ENCODE data around the gene DIO3. TPM values are rescaled to one million over a fixed set of nuclear protein-coding genes. Genes with fewer than 3 reads are reported as not detected.

Gene DIO3
- total and polyA plus RNA-seq, 2 donors (not counting 1 experiment from before 2014, with no cell fraction given) = not detected

DNA sequence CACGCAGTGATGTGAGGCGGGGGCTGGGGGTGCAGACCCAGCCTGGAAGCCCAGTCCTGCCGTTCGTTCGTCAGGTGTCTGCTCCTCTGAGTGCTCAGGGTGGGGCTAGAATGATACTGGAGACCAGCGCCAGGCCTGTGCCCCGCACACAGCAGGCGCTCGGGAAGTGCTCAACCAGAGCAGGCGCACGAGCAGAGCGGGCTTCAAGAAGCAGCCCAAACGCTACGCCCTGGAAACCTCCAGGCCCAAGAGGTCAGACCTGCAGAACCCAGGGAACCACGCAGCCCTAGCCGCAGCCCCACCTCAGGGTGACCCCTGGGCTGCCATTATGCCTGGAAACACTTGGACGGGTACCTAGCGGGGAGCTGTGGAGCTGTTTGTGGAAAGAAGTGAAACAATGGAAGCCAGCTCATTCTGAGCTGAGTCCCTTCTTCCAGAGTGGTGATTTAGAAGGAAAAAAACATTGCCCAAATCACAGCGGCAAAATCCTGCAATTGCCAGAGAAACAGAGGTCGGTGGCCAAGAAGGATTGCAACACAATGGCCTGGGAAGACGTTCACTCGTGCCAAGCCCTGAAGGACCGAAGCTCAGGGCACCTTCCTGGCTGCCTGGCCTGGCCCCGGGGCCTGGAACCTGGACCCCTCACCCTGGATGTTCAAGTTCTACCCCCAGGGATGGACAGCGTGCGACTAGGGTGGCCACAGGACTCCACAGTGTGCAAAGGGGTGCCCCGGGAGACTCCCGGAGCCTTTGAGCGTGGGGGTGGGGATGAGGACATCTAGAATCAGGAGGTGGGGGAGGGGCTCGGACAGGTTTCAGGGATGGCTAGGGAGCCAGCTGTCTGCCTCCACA lies 40.4 kb upstream of the DIO3 start:
- Mint-ChIP-seq H3K9me3 (ENCODE audit: insufficient read depth) (no peaks in the 10 kb centered on the region), H3K4me3 (no peak overlapping the region), H3K27ac (no peak overlapping the region), H3K27me3 (no peaks in the 10 kb centered on the region), H3K4me1 (no peaks in the 10 kb centered on the region)
- Histone ChIP-seq H3K27ac (ENCODE audit: low read length in 2 of 2) (no peak overlapping the region), H3K4me3 (ENCODE audit: control extremely low read depth in 1 of 5, extremely low read depth in 1 of 5, insufficient read depth in 1 of 5, low read depth in 2 of 5, low read length in 4 of 5) (no peak overlapping the region), H2AFZ (ENCODE audit: insufficient read depth, low read depth, low read length, poor library complexity, severe bottlenecking) (no peak overlapping the region), H3K9me3 (ENCODE audit: control extremely low read depth in 1 of 3, control insufficient read depth in 2 of 3, insufficient read depth in 1 of 3, low read length in 2 of 3) (peaks cover 0 to 20% (median 0%) of the 10 kb centered on the region in 3 donors), H4K20me1 (ENCODE audit: control insufficient read depth, insufficient read depth, low read length, poor library complexity, severe bottlenecking) (no peaks in the 10 kb centered on the region), H3K36me3 (replicated peaks in 1 of 2; ENCODE audit: control extremely low read depth in 1 of 2, control insufficient read depth in 1 of 2, extremely low read depth in 1 of 2, insufficient read depth in 2 of 2, low read length in 1 of 2) (no peaks in the 10 kb centered on the region), H3K9ac (ENCODE audit: low read length) (no peak overlapping the region), H3K79me2 (ENCODE audit: control insufficient read depth, insufficient read depth, low read length) (no peaks in the 10 kb centered on the region), H3K27me3 (replicated peaks in 1 of 4; ENCODE audit: control extremely low read depth in 1 of 4, control insufficient read depth in 3 of 4, insufficient read depth in 4 of 4, low read length in 3 of 4) (no peaks in the 10 kb centered on the region), H3K4me2 (replicated peaks; ENCODE audit: low read depth, low read length, poor library complexity, severe bottlenecking) (no peak overlapping the region), H3K4me1 (ENCODE audit: control insufficient read depth in 2 of 2, insufficient read depth in 2 of 2, low read length in 2 of 2) (no peaks in the 10 kb centered on the region)
- CTCF ChIA-PET = no interaction called here
- intact Hi-C loops (cut with micrococcal nuclease) = no loop called here
- TF ChIP-seq EZH2 (IDR thresholded peaks at IDR 0.05; ENCODE audit: borderline replicate concordance, insufficient read depth, low read depth, low read length, poor library complexity, severe bottlenecking) = no peak
- TF ChIP-seq, protein P1, sequence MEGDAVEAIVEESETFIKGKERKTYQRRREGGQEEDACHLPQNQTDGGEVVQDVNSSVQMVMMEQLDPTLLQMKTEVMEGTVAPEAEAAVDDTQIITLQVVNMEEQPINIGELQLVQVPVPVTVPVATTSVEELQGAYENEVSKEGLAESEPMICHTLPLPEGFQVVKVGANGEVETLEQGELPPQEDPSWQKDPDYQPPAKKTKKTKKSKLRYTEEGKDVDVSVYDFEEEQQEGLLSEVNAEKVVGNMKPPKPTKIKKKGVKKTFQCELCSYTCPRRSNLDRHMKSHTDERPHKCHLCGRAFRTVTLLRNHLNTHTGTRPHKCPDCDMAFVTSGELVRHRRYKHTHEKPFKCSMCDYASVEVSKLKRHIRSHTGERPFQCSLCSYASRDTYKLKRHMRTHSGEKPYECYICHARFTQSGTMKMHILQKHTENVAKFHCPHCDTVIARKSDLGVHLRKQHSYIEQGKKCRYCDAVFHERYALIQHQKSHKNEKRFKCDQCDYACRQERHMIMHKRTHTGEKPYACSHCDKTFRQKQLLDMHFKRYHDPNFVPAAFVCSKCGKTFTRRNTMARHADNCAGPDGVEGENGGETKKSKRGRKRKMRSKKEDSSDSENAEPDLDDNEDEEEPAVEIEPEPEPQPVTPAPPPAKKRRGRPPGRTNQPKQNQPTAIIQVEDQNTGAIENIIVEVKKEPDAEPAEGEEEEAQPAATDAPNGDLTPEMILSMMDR (IDR thresholded peaks at IDR 0.05) = no peak
- WGBS (ENCODE audit: insufficient coverage) = 93% methylated on average over 30 of the region's 30 CpGs
- POLR2A ChIA-PET = no interaction called here
- no peak for DNase-seq
- no peak for ATAC-seq (ENCODE audit: low read depth)

- H3K9me3 Mint-ChIP-seq (ENCODE audit: insufficient read depth) = no peaks in the 10 kb centered on the region
Observed at GRCh38 chr14:101521473-101521915, 39.8 kb upstream of the DIO3 start.

More at GRCh38 chr14:101521473-101521915, 39.8 kb upstream of the DIO3 start:
- Mint-ChIP-seq H3K27ac (no peak overlapping the region), H3K4me3 (no peak overlapping the region), H3K4me1 (no peaks in the 10 kb centered on the region), H3K27me3 (no peaks in the 10 kb centered on the region)
- no peak overlapping the region for H3K9ac ChIP-seq (ENCODE audit: low read length)
- CTCF ChIA-PET = no interaction called here
- H3K9me3 ChIP-seq (ENCODE audit: control extremely low read depth in 1 of 3, control insufficient read depth in 2 of 3, insufficient read depth in 1 of 3, low read length in 2 of 3) = peaks cover 0 to 13% (median 0%) of the 10 kb centered on the region in 3 donors
- ATAC-seq (ENCODE audit: low read depth) (no peak), DNase-seq (no peak)
- H3K4me3 ChIP-seq (ENCODE audit: control extremely low read depth in 1 of 5, extremely low read depth in 1 of 5, insufficient read depth in 1 of 5, low read depth in 2 of 5, low read length in 4 of 5) = no peak overlapping the region
- TF ChIP-seq, protein P1 (IDR thresholded peaks at IDR 0.05) = no peak
- TF ChIP-seq EZH2 (IDR thresholded peaks at IDR 0.05; ENCODE audit: borderline replicate concordance, insufficient read depth, low read depth, low read length, poor library complexity, severe bottlenecking) = no peak
- H4K20me1 ChIP-seq (ENCODE audit: control insufficient read depth, insufficient read depth, low read length, poor library complexity, severe bottlenecking) = no peaks in the 10 kb centered on the region
- H3K27me3 ChIP-seq (replicated peaks in 1 of 4; ENCODE audit: control extremely low read depth in 1 of 4, control insufficient read depth in 3 of 4, insufficient read depth in 4 of 4, low read length in 3 of 4) = no peaks in the 10 kb centered on the region
- no peak overlapping the region for H3K27ac ChIP-seq (ENCODE audit: low read length in 2 of 2)
- POLR2A ChIA-PET = no interaction called here
- intact Hi-C loops (cut with micrococcal nuclease) = no loop called here
- no peak overlapping the region for H2AFZ ChIP-seq (ENCODE audit: insufficient read depth, low read depth, low read length, poor library complexity, severe bottlenecking)
- H3K79me2 ChIP-seq (ENCODE audit: control insufficient read depth, insufficient read depth, low read length) = no peaks in the 10 kb centered on the region
- no peaks in the 10 kb centered on the region for H3K4me1 ChIP-seq (ENCODE audit: control insufficient read depth in 2 of 2, insufficient read depth in 2 of 2, low read length in 2 of 2)
- no peaks in the 10 kb centered on the region for H3K36me3 ChIP-seq (replicated peaks in 1 of 2; ENCODE audit: control extremely low read depth in 1 of 2, control insufficient read depth in 1 of 2, extremely low read depth in 1 of 2, insufficient read depth in 2 of 2, low read length in 1 of 2)
- no peak overlapping the region for H3K4me2 ChIP-seq (replicated peaks; ENCODE audit: low read depth, low read length, poor library complexity, severe bottlenecking)
- 90% methylated on average over 14 of the region's 17 CpGs for WGBS (ENCODE audit: insufficient coverage)
